ENCODE results near the gene CEP112. TPM values are rescaled to one million over a fixed set of nuclear protein-coding genes. Genes with fewer than 3 reads are reported as not detected.
"Not testable (repeated sequence)": the region's sequence is repeated elsewhere in the genome, so short reads cannot be mapped to it uniquely, and the experiment has no call there.

The CEP112 gene
- total RNA-seq, 2 experiments from 2014 or later: 1.2 to 1.5 TPM

GRCh38 chr17:65811043-65811442 is 380.9 kb downstream of the CEP112 start:
- ATAC-seq (no peak), DNase-seq (no peak)
- TF ChIP-seq CTCF (IDR thresholded peaks at IDR 0.05): no peak
- no peak overlapping the region for H3K27ac Mint-ChIP-seq
- intact Hi-C loops (cut with micrococcal nuclease): no loop called here
- peaks cover 9% of the 10 kb centered on the region for H3K4me1 Mint-ChIP-seq (ENCODE audit: low read depth)
- POLR2A ChIA-PET: no interaction called here
- peaks cover 5% of the 10 kb centered on the region for H3K27me3 Mint-ChIP-seq
- no peak overlapping the region for H3K4me3 Mint-ChIP-seq
- H3K9me3 Mint-ChIP-seq: peaks cover 24% of the 10 kb centered on the region
- peaks cover 17% of the 10 kb centered on the region for H3K36me3 Mint-ChIP-seq (ENCODE audit: low read depth)
- CTCF ChIA-PET: interaction anchor here (0.6 kb wide), 1 partner anchor 14 kb away, joined by 3 read pairs; no protein-coding TSS in a partner anchor

GRCh38 chr17:65809366-65809765 is 382.6 kb downstream of the CEP112 start:
- CTCF ChIA-PET: interaction anchor here (1.0 kb wide), 1 partner anchor 15 kb away, joined by 4 read pairs; no protein-coding TSS in a partner anchor
- Mint-ChIP-seq H3K4me1 (ENCODE audit: low read depth) (peaks cover 9% of the 10 kb centered on the region), H3K9me3 (peaks cover 25% of the 10 kb centered on the region), H3K27me3 (peaks cover 2% of the 10 kb centered on the region), H3K4me3 (no peak overlapping the region), H3K36me3 (ENCODE audit: low read depth) (peaks cover 17% of the 10 kb centered on the region), H3K27ac (no peak overlapping the region)
- intact Hi-C loops (cut with micrococcal nuclease): no loop called here
- ATAC-seq (no peak), DNase-seq (no peak)
- no peak for TF ChIP-seq CTCF (IDR thresholded peaks at IDR 0.05)
- POLR2A ChIA-PET: no interaction called here

GRCh38 chr17:65808566-65808965 is 383.4 kb downstream of the CEP112 start:
- H3K9me3 Mint-ChIP-seq: peaks cover 25% of the 10 kb centered on the region
- H3K27ac Mint-ChIP-seq; H3K4me3 Mint-ChIP-seq; intact Hi-C loops (cut with micrococcal nuclease); CTCF ChIA-PET; ATAC-seq; H3K4me1 Mint-ChIP-seq (ENCODE audit: low read depth); POLR2A ChIA-PET; DNase-seq; H3K27me3 Mint-ChIP-seq: not testable (repeated sequence)
- H3K36me3 Mint-ChIP-seq (ENCODE audit: low read depth): peaks cover 17% of the 10 kb centered on the region

- no peak for TF ChIP-seq CTCF (IDR thresholded peaks at IDR 0.05)
- Mint-ChIP-seq H3K9me3 (peaks cover 30% of the 10 kb centered on the region), H3K27ac (no peak overlapping the region), H3K4me3 (no peak overlapping the region), H3K36me3 (ENCODE audit: low read depth) (peaks cover 17% of the 10 kb centered on the region), H3K4me1 (ENCODE audit: low read depth) (peaks cover 9% of the 10 kb centered on the region), H3K27me3 (peaks cover 2% of the 10 kb centered on the region)
- intact Hi-C loops (cut with micrococcal nuclease): no loop called here
- no peak for DNase-seq
- CTCF ChIA-PET: no interaction called here
- POLR2A ChIA-PET: no interaction called here
- ATAC-seq: no peak
Measured at GRCh38 chr17:65807361-65807760, 384.6 kb downstream of the CEP112 start.

- H3K36me3 Mint-ChIP-seq (ENCODE audit: low read depth): peaks cover under 1% of the 10 kb centered on the region
- no peak overlapping the region for H3K4me3 Mint-ChIP-seq
- no peak for TF ChIP-seq CTCF (IDR thresholded peaks at IDR 0.05)
- peaks cover 15% of the 10 kb centered on the region for H3K4me1 Mint-ChIP-seq (ENCODE audit: low read depth)
- intact Hi-C loops (cut with micrococcal nuclease): no loop called here
- H3K9me3 Mint-ChIP-seq: peaks cover 17% of the 10 kb centered on the region
- peaks cover 2% of the 10 kb centered on the region for H3K27me3 Mint-ChIP-seq
- ATAC-seq: no peak
- no peak for DNase-seq
- POLR2A ChIA-PET: no interaction called here
- CTCF ChIA-PET: interaction anchor here (1.8 kb wide), 1 partner anchor 11 kb away, joined by 9 read pairs; no protein-coding TSS in a partner anchor
- no peak overlapping the region for H3K27ac Mint-ChIP-seq
Measured at GRCh38 chr17:65801513-65801912, 390.4 kb downstream of the CEP112 start.

GRCh38 chr17:65800655-65801054 is 391.3 kb downstream of the CEP112 start:
- intact Hi-C loops (cut with micrococcal nuclease): no loop called here
- Mint-ChIP-seq H3K27ac (no peak overlapping the region), H3K4me3 (no peak overlapping the region), H3K9me3 (peaks cover 15% of the 10 kb centered on the region), H3K36me3 (ENCODE audit: low read depth) (no peaks in the 10 kb centered on the region), H3K27me3 (peaks cover 2% of the 10 kb centered on the region), H3K4me1 (ENCODE audit: low read depth) (peaks cover 15% of the 10 kb centered on the region)
- DNase-seq (no peak), ATAC-seq (no peak)
- POLR2A ChIA-PET: no interaction called here
- CTCF ChIA-PET: no interaction called here
- TF ChIP-seq CTCF (IDR thresholded peaks at IDR 0.05): no peak

All from activated CD8-positive, alpha-beta T cell treated with anti-CD3 and anti-CD28 coated beads for 36 hours (primary cell).